Adrenal gland (tissue), 12 donors: ENCODE results near the gene IL6R. TPM values are rescaled to one million over a fixed set of nuclear protein-coding genes. Genes with fewer than 3 reads are reported as not detected.
"Not testable (repeated sequence)": the region's sequence is repeated elsewhere in the genome, so short reads cannot be mapped to it uniquely, and the experiment has no call there.

ENCODE experiments used
- DNase-seq, 7 donors: peaks; one replicate each; pipeline ENCODE4 v3.0.0-alpha.2; 2019 to 2020
- H3K27ac ChIP-seq, 5 donors: fragments of 200-600 bp; sonication (generic) in 4 of 5; 1 replicate in 3 of 5; 2 replicates in 2 of 5; pipeline versions ENCODE4 v1.5.1 to v1.8.0; 2016 to 2020; ENCODE audit warnings: mild to moderate bottlenecking in 1 of 5
- H3K27me3 ChIP-seq: fragments of 200-600 bp; 2 replicates; pipeline ENCODE4 v1.8.0; 2021
- H3K36me3 ChIP-seq, 2 donors: fragments of 200-600 bp; replicated peaks in 1 of 2; 1 replicate in 1 of 2; 2 replicates in 1 of 2; pipeline versions ENCODE4 v1.5.1 to v1.8.0; 2018 to 2022
- H3K4me1 ChIP-seq, 2 donors: fragments of 200-600 bp; replicated peaks in 1 of 2; 1 replicate in 1 of 2; 2 replicates in 1 of 2; pipeline versions ENCODE4 v1.5.1 to v1.8.0; 2018 to 2021
- H3K4me3 ChIP-seq, 4 donors: fragments of 200-600 bp; sonication (generic) in 3 of 4; one replicate each; pipeline ENCODE4 v1.5.1; 2016 to 2018
- H3K9me3 ChIP-seq, 3 donors: fragments of 200-600 bp; sonication (generic) in 1 of 3; replicated peaks in 1 of 3; 1 replicate in 2 of 3; 2 replicates in 1 of 3; pipeline versions ENCODE4 v1.5.1 to v1.8.0; 2016 to 2021
- CTCF ChIP-seq, 6 experiments: fragments of 450-650 bp in 4 of 6; fragments of 200-600 bp in 2 of 6; sonication (generic) in 1 of 6; IDR thresholded peaks; 1 replicate in 5 of 6; 2 replicates in 1 of 6; pipeline versions ENCODE4 v1.5.1 to v1.8.0; 2016 to 2021; ENCODE audit warnings: antibody characterized with exemption in 6 of 6, mild to moderate bottlenecking in 2 of 6, moderate library complexity in 1 of 6
- POLR2A ChIP-seq, 2 donors: fragments of 450-650 bp; IDR thresholded peaks; one replicate each; pipeline ENCODE4 v1.6.1; 2017; ENCODE audit warnings: antibody characterized with exemption in 2 of 2, mild to moderate bottlenecking in 2 of 2, moderate library complexity in 1 of 2
- WGBS, 4 donors: extraction: QIAGEN DNeasy Blood & Tissue Kit in 2 of 4; methylation state at CpG; one replicate each; pipeline versions ENCODE4 v1.1.5 to v1.1.7; 2013 to 2017; 5-methylcytosine and 5-hydroxymethylcytosine counted together
- intact Hi-C, 2 donors: fragments of 100-400 bp; cut with DNase I; formaldehyde crosslinking; loops; one replicate each; pipeline versions ENCODE4 v1.14.1 to v1.15.0; 2022 to 2023
- polyA plus RNA-seq, 3 donors: library from polyadenylated mRNA; stranded (reverse); fragments of 200-250 nt in 2 of 3; fragments of 350-450 nt in 1 of 3; fragmentation: Illumina TruSeq in 1 of 3; extraction: RNeasy Lipid Tissue Mini Kit (QIAGEN cat#74804) in 1 of 3; gene quantifications; one replicate each; pipeline ENCODE4 v1.2.3, GENCODE V29; 2013 to 2014
- total RNA-seq, 9 donors: library from RNA; depleted of rRNA in 4 of 9; stranded (reverse); fragments of >200 nt in 4 of 9; fragments of 120-200 nt in 1 of 9; fragmentation: NEBNext Ultra II Directional in 1 of 9; extraction: Animal tissue kit (Norgen Biotek cat#: 25700) in 1 of 9; gene quantifications; one replicate each; pipeline versions ENCODE4 v1.1.0 to v1.2.4, GENCODE V29; 2013 to 2023
- donor health status: healthy with polysubstance abuse.
- donor health status: Bipolar disorder and iron deficiency.
- donor health status: DM: yes; HTN: yes; CAD: no.
- donor health status: DM: no; HTN: no; CAD: no.
- donor health status: DM: no; HTN: no; CAD: no.
- donor health status: DM: yes; HTN: yes; CAD: no.

The IL6R gene
- total and polyA plus RNA-seq, 12 donors, result 4.4 to 43.0 (median 13.6) TPM

- no peak overlapping the region for H3K4me3 ChIP-seq
- H3K36me3 ChIP-seq, result no peaks in the 10 kb centered on the region
- intact Hi-C loops, result no loop called here
- DNase-seq, result no peak
- TF ChIP-seq POLR2A (IDR thresholded peaks at IDR 0.05) (no peak), CTCF (IDR thresholded peaks at IDR 0.05) (no peak)
- no peak overlapping the region for H3K27ac ChIP-seq
- no peaks in the 10 kb centered on the region for H3K9me3 ChIP-seq
- 67 to 75% (median 72%) methylated on average over 3 of the region's 3 CpGs for WGBS, 4 donors
- no peaks in the 10 kb centered on the region for H3K27me3 ChIP-seq
- no peaks in the 10 kb centered on the region for H3K4me1 ChIP-seq
These were observed 43.8 kb upstream of the IL6R start for GRCh38 chr1:154361357-154361756.

GRCh38 chr1:154371436-154371835 is 33.7 kb upstream of the IL6R start:
- 80 to 92% (median 87%) methylated on average over 6 of the region's 6 CpGs for WGBS, 4 donors
- intact Hi-C loops, result no loop called here
- Histone ChIP-seq H3K4me3 (no peak overlapping the region), H3K9me3 (no peaks in the 10 kb centered on the region), H3K4me1 (no peaks in the 10 kb centered on the region), H3K36me3 (no peaks in the 10 kb centered on the region), H3K27ac (no peak overlapping the region), H3K27me3 (no peaks in the 10 kb centered on the region)
- TF ChIP-seq POLR2A (IDR thresholded peaks at IDR 0.05), result no peak
- TF ChIP-seq CTCF (IDR thresholded peaks at IDR 0.05), result no peak
- DNase-seq, result no peak

GRCh38 chr1:154373777-154374357 is 31.3 kb upstream of the IL6R start:
- WGBS, 4 donors, result 76 to 85% (median 83%) methylated on average over 7 of the region's 7 CpGs
- H3K36me3 ChIP-seq, DNase-seq, H3K27ac ChIP-seq, H3K27me3 ChIP-seq, intact Hi-C loops, H3K4me3 ChIP-seq, H3K9me3 ChIP-seq, H3K4me1 ChIP-seq: not testable (repeated sequence)

- 84 to 90% (median 86%) methylated on average over 14 to 16 of the region's 16 CpGs for WGBS, 4 donors
- TF ChIP-seq CTCF (IDR thresholded peaks at IDR 0.05), result no peak
- H3K27ac ChIP-seq, result no peak overlapping the region
- H3K9me3 ChIP-seq, result no peaks in the 10 kb centered on the region
- H3K27me3 ChIP-seq, result no peaks in the 10 kb centered on the region
- no peak overlapping the region for H3K4me3 ChIP-seq
- H3K36me3 ChIP-seq, result no peaks in the 10 kb centered on the region
- intact Hi-C loops, result no loop called here
- H3K4me1 ChIP-seq, result no peaks in the 10 kb centered on the region
- no peak for DNase-seq
These were observed 25.8 kb upstream of the IL6R start for GRCh38 chr1:154379301-154379700.
